K562 (cell line): Measurements from ENCODE around the gene MTG2.

Experiments
- BACH1 ChIP-seq: fragments of 200-800 bp; sonication (Bioruptor generic); IDR thresholded peaks from 2 replicates; pipeline ENCODE4 v1.6.1; 2016; ENCODE audit warnings: missing genetic modification characterization, missing compliant biosample characterization
- CBX5 ChIP-seq: IDR thresholded peaks from 2 replicates; pipeline ENCODE4 v1.6.1; 2014; ENCODE audit warnings: low read depth, borderline replicate concordance
- DACH1 ChIP-seq: fragments of 450-650 bp; IDR thresholded peaks from 2 replicates; pipeline ENCODE4 v1.6.1; 2018; ENCODE audit not compliant: partially characterized antibody
- MTA3 ChIP-seq: fragments of 450-650 bp; formaldehyde crosslinking; IDR thresholded peaks from 2 replicates; pipeline ENCODE4 v1.6.1; 2017; ENCODE audit warnings: mild to moderate bottlenecking, borderline replicate concordance
- NRF1 ChIP-seq, 2 experiments: fragments of 450-650 bp; IDR thresholded peaks in 1 of 2; conservative IDR thresholded peaks in 1 of 2; 2 replicates each; pipeline ENCODE4 v1.6.1; 2014; ENCODE audit warnings: mild to moderate bottlenecking in 2 of 2
- POLR2AphosphoS2 ChIP-seq: IDR thresholded peaks from 2 replicates; pipeline ENCODE4 v1.6.1; 2012; ENCODE audit warnings: low read length, improper control_type of control experiment
- POLR2AphosphoS5 ChIP-seq: IDR thresholded peaks from 2 replicates; pipeline ENCODE4 v1.6.1; 2011; ENCODE audit warnings: mild to moderate bottlenecking, low read depth, low read length, moderate library complexity; ENCODE audit not compliant: control insufficient read depth, insufficient read depth
- YBX1 ChIP-seq: fragments of 450-650 bp; IDR thresholded peaks from 2 replicates; pipeline ENCODE4 v1.7.1; 2016; ENCODE audit warnings: mild to moderate bottlenecking
- ZKSCAN3 ChIP-seq: fragments of 250-450 bp; sonication (Bioruptor Pico); IDR thresholded peaks from 2 replicates; pipeline ENCODE4 v1.4.0; 2020
- ZNF766 ChIP-seq: fragments of 200-800 bp; sonication (Bioruptor generic); conservative IDR thresholded peaks from 2 replicates; pipeline ENCODE4 v1.6.1; 2016; ENCODE audit warnings: missing genetic modification characterization, missing compliant biosample characterization
- TF ChIP-seq, protein P1 (sequence below), 3 experiments: IDR thresholded peaks in 2 of 3; conservative IDR thresholded peaks in 1 of 3; 2 replicates each; pipeline ENCODE4 v1.5.1; 2011 to 2012; ENCODE audit warnings: low read length in 3 of 3, mild to moderate bottlenecking in 3 of 3, control low read depth in 2 of 3, improper control_type of control experiment in 1 of 3, inconsistent platforms in 1 of 3, low read depth in 1 of 3, mixed read lengths in 1 of 3, moderate library complexity in 1 of 3; ENCODE audit not compliant: insufficient read depth in 2 of 3

DNA sequence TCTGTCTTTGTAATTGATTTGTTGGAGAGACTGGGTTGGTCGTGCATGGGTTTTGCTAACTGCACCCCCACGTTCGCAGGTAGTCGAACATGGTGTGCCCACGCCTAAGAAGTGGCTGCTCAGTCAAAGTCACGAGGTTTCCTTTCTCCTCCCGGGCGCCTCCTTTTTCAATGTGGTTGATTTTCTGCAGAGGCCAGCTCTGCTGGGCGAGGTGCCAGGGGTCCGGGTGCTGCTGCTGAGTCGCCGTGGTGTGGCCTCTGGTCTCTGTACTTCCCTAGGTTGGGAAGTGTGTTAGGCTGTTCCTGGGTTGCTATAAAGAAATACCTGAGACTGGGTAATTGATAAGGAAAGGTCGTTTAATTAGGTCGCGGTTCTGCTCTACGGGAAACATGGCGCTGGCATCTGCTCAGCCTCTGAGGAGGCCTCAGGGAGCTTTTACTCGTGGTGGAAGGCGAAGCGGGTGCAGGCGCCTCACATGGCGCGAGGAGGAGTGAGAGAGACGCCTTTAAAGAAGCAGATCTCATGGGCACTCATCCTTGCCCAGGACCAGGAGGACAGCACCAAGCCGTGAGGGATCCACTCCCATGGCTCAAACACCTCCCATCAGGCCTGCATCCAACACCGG, 69.6 kb downstream of the MTG2 start:
- TF ChIP-seq BACH1 (tag) (no peak), POLR2AphosphoS2 (no peak), POLR2AphosphoS5 (no peak), NRF1 (conservative IDR thresholded peaks at IDR 0.05 in 1 of 2, IDR thresholded peaks at IDR 0.05 in 1 of 2) (no peak), YBX1 (no peak), MTA3 (no peak), CBX5 (no peak), ZNF766 (CRISPR knock-in tag) (no peak), DACH1 (no peak), ZKSCAN3 (no peak)
- TF ChIP-seq, protein P1, sequence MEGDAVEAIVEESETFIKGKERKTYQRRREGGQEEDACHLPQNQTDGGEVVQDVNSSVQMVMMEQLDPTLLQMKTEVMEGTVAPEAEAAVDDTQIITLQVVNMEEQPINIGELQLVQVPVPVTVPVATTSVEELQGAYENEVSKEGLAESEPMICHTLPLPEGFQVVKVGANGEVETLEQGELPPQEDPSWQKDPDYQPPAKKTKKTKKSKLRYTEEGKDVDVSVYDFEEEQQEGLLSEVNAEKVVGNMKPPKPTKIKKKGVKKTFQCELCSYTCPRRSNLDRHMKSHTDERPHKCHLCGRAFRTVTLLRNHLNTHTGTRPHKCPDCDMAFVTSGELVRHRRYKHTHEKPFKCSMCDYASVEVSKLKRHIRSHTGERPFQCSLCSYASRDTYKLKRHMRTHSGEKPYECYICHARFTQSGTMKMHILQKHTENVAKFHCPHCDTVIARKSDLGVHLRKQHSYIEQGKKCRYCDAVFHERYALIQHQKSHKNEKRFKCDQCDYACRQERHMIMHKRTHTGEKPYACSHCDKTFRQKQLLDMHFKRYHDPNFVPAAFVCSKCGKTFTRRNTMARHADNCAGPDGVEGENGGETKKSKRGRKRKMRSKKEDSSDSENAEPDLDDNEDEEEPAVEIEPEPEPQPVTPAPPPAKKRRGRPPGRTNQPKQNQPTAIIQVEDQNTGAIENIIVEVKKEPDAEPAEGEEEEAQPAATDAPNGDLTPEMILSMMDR (IDR thresholded peaks at IDR 0.05 in 2 of 3, conservative IDR thresholded peaks at IDR 0.05 in 1 of 3; ENCODE audit: insufficient read depth in 2 of 3, low read depth in 1 of 3, low read length in 3 of 3), result no peak
